MV-4-11 (cell line): ENCODE results near the gene ARHGAP4.

Experiments used
- DNase-seq: peaks from one replicate; lab custom pipeline; 2025; lab: John Stamatoyannopoulos, UW

The ARHGAP4 gene

GRCh38 chrX:153867671-153868070 lies 58.4 kb downstream of the ARHGAP4 start:
- DNase-seq: no peak

DNA sequence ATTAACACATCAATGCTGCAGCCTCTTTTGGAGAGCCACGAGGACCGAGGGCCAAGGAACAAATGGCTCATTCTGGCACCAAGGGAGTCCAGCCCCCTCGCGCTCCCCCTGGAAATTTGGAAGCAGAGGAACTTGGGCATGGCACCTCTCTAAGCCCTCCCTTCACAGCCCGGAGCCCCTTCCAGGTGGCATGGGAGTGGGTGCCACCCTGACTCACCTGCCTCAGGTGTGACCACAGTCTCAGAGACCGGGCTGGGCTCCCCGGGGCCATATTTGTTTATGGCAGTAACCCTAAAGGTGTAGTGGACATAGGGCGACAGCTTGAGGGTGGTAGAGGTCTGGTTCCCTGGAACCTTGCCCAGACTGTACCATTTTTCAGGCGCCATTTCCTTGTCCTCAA lies 58.9 kb downstream of the ARHGAP4 start:
- DNase-seq: no peak

DNA sequence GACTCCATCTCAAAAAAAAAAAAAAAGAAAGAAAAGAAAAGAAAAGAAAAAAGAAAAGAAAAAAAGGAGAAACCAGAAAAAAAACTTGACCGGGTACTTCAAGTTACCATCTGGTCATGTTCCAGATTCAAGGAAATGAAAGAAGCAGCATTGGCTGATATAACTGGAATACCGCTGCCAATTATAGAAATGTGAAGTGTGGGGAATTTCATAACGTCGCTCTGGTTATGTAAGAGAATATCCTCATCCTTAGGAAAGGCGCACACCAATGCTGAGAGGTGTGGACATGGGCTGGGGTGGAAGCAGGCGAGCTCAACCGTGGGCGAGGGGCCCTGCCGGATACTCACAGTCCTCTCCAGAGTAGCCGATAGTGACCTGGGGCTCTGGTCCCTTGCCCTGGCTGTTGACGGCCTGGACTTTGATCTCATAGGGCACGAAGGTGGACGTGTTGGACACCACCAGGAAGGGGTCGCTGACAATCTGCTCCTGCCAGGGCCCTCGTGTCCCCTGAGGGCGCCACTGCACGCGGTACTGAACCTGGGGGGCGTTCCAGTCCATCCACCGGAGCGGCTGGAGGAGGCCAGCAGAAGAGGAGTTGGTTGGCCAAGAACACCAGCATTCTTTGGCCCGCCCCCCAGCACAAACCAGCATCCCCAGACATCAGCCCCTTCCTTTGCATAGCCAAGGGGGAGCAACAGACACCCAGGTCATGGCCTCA lies 59.6 kb downstream of the ARHGAP4 start:
- no peak for DNase-seq

GRCh38 chrX:153865685-153866084 lies 60.4 kb downstream of the ARHGAP4 start:
- DNase-seq: no peak

DNA sequence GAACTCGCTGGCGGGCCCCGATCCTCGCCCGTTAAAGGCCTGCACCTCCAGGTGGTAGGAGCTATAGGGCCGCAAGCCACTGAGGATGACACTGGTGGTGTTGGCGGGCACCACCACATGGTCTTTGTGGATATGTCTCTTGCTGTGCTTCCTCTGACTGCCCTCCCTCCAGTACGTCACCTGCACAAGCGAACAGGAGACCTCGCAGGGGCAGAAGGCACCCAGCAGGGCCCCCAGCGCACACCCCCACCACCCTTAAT lies 60.8 kb downstream of the ARHGAP4 start:
- no peak for DNase-seq

- no peak for DNase-seq
Observed at GRCh38 chrX:153864561-153865320, 61.3 kb downstream of the ARHGAP4 start.

GRCh38 chrX:153864101-153864500 lies 62.0 kb downstream of the ARHGAP4 start:
- DNase-seq: no peak

DNA sequence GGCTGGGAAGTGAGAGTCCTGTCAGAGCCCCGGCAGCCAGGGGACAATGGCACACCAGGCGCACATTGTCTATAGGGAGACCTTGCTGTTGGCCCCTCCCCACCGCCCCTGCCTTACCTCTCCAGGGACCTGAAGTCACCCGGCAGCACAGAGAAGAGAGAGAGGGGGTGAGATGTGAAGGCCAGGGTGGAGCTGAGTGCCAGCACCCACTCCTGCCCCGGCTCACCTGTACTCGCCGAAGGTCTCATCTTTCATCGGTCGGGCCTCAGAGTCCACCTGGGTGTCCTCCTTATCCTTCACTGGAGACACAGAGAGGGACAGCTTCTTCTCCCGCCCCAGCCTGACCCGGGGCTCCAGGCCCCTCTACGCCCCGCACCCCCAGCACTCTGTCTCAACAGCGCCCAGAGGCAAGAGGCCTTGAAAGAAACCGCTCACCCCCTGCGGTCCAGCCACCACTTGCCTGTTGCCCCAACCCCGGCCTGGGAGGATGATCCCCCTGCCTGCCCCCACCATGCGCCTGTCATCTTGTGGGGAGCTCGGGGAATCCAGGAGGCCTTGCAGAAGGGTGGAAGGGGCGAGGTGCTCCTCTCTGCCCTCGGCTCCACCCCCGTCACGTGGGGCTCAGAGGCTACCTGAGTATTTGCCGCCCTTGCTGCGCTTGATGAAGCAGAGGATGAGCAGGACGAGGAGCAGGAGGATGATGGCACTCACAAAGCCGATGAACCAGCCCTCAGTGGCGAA lies 62.6 kb downstream of the ARHGAP4 start:
- DNase-seq: no peak

- no peak for DNase-seq
Observed at GRCh38 chrX:153862369-153863250, 63.5 kb downstream of the ARHGAP4 start.

GRCh38 chrX:153861733-153862310 lies 64.2 kb downstream of the ARHGAP4 start:
- DNase-seq: no peak

DNA sequence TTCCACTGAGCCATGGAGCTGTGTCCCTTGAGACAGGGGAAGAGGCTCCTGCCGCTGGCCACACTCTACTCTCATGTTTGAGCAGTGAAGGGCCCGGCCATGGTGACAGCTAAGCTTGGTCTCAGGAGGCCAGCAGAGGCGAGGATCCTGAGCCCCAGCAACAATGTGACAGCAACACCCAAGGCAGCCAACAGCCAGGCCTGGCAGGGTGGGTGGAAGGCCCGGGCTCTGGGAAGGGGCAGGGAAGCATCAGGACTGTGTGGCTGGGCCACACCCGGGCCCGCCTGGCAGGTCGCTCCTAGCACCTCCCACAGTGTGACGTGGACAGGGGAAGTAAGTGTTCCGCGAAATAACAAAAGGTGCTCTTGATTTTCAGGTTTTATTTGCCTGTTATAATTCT lies 64.9 kb downstream of the ARHGAP4 start:
- no peak for DNase-seq
